HUES6 (cell line): ENCODE data around the gene RBM23.
"Not testable (repeated sequence)": the region's sequence is repeated elsewhere in the genome, so short reads cannot be mapped to it uniquely, and the experiment has no call there.

Experiments used
- H3K27ac ChIP-seq: 2 replicates; pipeline ENCODE4 v1.7.0; 2013; ENCODE audit warnings: low read depth, mild to moderate bottlenecking, low read length, inconsistent platforms
- H3K27me3 ChIP-seq: 2 replicates; pipeline ENCODE4 v1.6.1; 2013; ENCODE audit warnings: low read length; ENCODE audit not compliant: control insufficient read depth, insufficient read depth
- H3K36me3 ChIP-seq: 2 replicates; pipeline ENCODE4 v1.6.1; 2013; ENCODE audit warnings: low read length; ENCODE audit not compliant: control insufficient read depth, insufficient read depth
- H3K4me1 ChIP-seq: 2 replicates; pipeline ENCODE4 v1.6.1; 2013; ENCODE audit warnings: low read length; ENCODE audit not compliant: control insufficient read depth, insufficient read depth
- H3K4me3 ChIP-seq: 2 replicates; pipeline ENCODE4 v1.5.1; 2013; ENCODE audit warnings: low read depth, low read length
- H3K9ac ChIP-seq: one replicate; pipeline ENCODE4 v1.6.1; 2013; ENCODE audit warnings: mild to moderate bottlenecking, low read length
- H3K9me3 ChIP-seq: 2 replicates; pipeline ENCODE4 v1.6.1; 2013; ENCODE audit warnings: low read depth, low read length; ENCODE audit not compliant: control insufficient read depth, insufficient read depth

The RBM23 gene

DNA sequence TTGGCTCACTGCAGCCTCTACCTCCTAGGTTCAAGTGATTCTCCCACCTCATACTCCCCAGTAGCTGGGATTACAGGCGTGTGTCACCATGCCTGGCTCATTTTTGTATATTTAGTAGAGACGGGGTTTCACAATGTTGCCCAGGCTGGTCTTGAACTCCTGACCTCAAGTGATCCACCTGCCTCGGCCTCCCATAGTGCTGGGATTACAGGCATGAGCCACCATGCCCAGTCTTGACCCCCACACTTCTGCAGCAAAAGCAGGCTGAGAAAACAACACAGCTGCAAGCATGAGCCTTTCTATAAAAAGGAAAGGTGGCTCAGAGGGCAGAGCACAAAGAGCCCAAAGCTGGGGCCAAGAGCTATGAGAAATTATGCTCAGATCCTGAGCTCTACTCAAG is 58.6 kb downstream of the RBM23 start:
- H3K9me3 ChIP-seq, H3K27ac ChIP-seq, H3K4me3 ChIP-seq, H3K27me3 ChIP-seq, H3K4me1 ChIP-seq, H3K9ac ChIP-seq, H3K36me3 ChIP-seq: not testable (repeated sequence)

- H3K27me3 ChIP-seq, result no peaks in the 10 kb centered on the region
These were observed 62.5 kb downstream of the RBM23 start for GRCh38 chr14:22856428-22856827.

GRCh38 chr14:22854963-22855724 is 63.8 kb downstream of the RBM23 start:
- H3K27ac ChIP-seq, result no peak overlapping the region
- peaks cover 3% of the 10 kb centered on the region; the same call in 1 of the 2 replicates for H3K9me3 ChIP-seq

More at GRCh38 chr14:22856428-22856827, 62.5 kb downstream of the RBM23 start:
- Histone ChIP-seq H3K4me3 (no peak overlapping the region), H3K36me3 (no peaks in the 10 kb centered on the region), H3K9ac (no peak overlapping the region), H3K9me3 (peaks cover 3% of the 10 kb centered on the region; the same call in 1 of the 2 replicates), H3K4me1 (peaks cover 5% of the 10 kb centered on the region), H3K27ac (no peak overlapping the region)

GRCh38 chr14:22854296-22854695 is 64.7 kb downstream of the RBM23 start:
- H3K9me3 ChIP-seq, H3K4me3 ChIP-seq, H3K27me3 ChIP-seq, H3K27ac ChIP-seq, H3K9ac ChIP-seq, H3K36me3 ChIP-seq: not testable (repeated sequence)
- H3K4me1 ChIP-seq, result peaks cover 12% of the 10 kb centered on the region

More at GRCh38 chr14:22854963-22855724, 63.8 kb downstream of the RBM23 start:
- no peak overlapping the region for H3K9ac ChIP-seq
- H3K4me1 ChIP-seq, result peaks cover 10% of the 10 kb centered on the region
- no peaks in the 10 kb centered on the region for H3K36me3 ChIP-seq
- H3K27me3 ChIP-seq, result no peaks in the 10 kb centered on the region
- no peak overlapping the region for H3K4me3 ChIP-seq

GRCh38 chr14:22852940-22853767 is 65.8 kb downstream of the RBM23 start:
- peak overlapping the region; percentile 60 for H3K4me3 ChIP-seq
- H3K4me1 ChIP-seq, result peaks cover 23% of the 10 kb centered on the region
- no peak overlapping the region for H3K27ac ChIP-seq
- no peaks in the 10 kb centered on the region for H3K36me3 ChIP-seq
- peak overlapping the region; percentile 70 for H3K9ac ChIP-seq
- no peaks in the 10 kb centered on the region for H3K27me3 ChIP-seq
- H3K9me3 ChIP-seq, result peaks cover 3% of the 10 kb centered on the region; the same call in 1 of the 2 replicates

DNA sequence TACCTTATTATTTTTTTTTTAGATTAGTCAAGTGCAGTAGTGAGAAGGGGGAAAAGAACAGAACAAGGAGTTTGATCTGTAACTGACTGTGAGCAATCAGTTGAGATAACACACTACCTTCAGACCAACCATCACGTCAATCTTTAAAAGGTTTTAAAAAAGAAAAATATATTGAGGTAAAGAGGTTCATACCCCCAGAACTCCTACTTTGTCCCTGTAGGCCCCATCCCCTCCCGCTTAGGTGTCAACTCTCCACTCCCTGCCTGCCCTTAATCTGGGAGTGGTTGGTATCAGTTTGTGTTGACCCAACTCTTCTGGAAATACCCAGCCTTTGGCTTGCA is 66.4 kb downstream of the RBM23 start:
- H3K9me3 ChIP-seq, result peaks cover 3% of the 10 kb centered on the region; the same call in 1 of the 2 replicates
- no peaks in the 10 kb centered on the region for H3K27me3 ChIP-seq
- H3K36me3 ChIP-seq, result no peaks in the 10 kb centered on the region
- no peak overlapping the region for H3K4me3 ChIP-seq
- no peak overlapping the region for H3K27ac ChIP-seq
- H3K4me1 ChIP-seq, result peaks cover 29% of the 10 kb centered on the region
- no peak overlapping the region for H3K9ac ChIP-seq

- not testable (repeated sequence) for H3K27ac ChIP-seq, H3K27me3 ChIP-seq, H3K9me3 ChIP-seq, H3K9ac ChIP-seq, H3K4me3 ChIP-seq, H3K36me3 ChIP-seq
- peaks cover 29% of the 10 kb centered on the region for H3K4me1 ChIP-seq
These were observed 66.8 kb downstream of the RBM23 start for GRCh38 chr14:22852178-22852577.

DNA sequence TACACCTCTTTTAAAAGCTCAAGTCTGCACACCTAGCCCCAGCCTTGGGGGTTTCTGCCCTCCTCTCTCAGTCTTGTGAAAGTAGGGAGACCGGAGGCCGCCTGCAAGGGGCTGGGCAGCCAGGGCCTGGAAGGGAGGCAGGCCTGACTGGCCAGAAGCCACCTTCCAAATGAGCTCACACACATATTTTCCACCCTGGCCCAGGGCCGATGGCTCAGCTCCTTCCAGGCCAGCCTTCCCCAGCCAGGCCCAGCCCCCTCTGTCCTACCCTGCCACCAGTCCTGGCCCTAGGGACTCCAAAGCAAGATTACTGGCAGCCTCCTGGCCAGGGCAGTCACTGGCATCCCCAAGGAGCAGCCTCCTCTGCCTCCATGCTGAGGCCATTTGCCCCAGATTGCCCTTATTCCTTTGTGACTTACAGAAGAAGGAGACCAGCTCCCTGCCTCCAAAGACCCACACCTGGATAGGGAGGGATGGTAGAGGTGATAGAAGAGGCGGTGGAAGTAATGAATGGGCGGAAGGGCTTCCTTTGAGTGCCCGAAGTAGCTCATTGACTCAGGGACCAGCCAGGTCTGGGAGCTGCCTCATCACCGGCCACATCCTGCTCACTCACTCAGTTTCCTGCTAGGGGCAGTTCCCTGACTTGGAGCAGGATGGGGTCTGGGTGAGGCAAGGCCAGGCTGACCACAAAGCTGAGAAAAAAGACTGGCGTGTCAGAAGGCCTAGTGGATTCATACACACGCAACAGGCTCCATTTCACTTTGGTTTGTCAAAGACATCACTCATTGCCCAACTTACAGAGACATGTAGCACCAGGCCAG is 67.8 kb downstream of the RBM23 start:
- H3K9me3 ChIP-seq, result no peaks in the 10 kb centered on the region
- H3K27me3 ChIP-seq, result no peaks in the 10 kb centered on the region
- no peak overlapping the region for H3K9ac ChIP-seq
- no peak overlapping the region for H3K4me3 ChIP-seq
- peaks cover 6% of the 10 kb centered on the region for H3K36me3 ChIP-seq
- no peak overlapping the region for H3K27ac ChIP-seq
- peaks cover 29% of the 10 kb centered on the region for H3K4me1 ChIP-seq

GRCh38 chr14:22849212-22849819 is 69.6 kb downstream of the RBM23 start:
- Histone ChIP-seq H3K27me3 (no peaks in the 10 kb centered on the region), H3K9ac (peak overlapping the region; percentile 13), H3K9me3 (no peaks in the 10 kb centered on the region), H3K4me1 (peaks cover 29% of the 10 kb centered on the region), H3K4me3 (no peak overlapping the region), H3K36me3 (peaks cover 24% of the 10 kb centered on the region), H3K27ac (no peak overlapping the region)

GRCh38 chr14:22848351-22849164 is 70.4 kb downstream of the RBM23 start:
- H3K36me3 ChIP-seq, result peaks cover 30% of the 10 kb centered on the region
- no peak overlapping the region for H3K4me3 ChIP-seq
- H3K4me1 ChIP-seq, result peaks cover 29% of the 10 kb centered on the region
- no peaks in the 10 kb centered on the region for H3K27me3 ChIP-seq
- peak overlapping the region; percentile 19 for H3K9ac ChIP-seq
- H3K9me3 ChIP-seq, result no peaks in the 10 kb centered on the region
- H3K27ac ChIP-seq, result no peak overlapping the region
